Progenitor cell of endocrine pancreas (in vitro differentiated cells): ENCODE data around the gene UGT2A2. TPM values are rescaled to one million over a fixed set of nuclear protein-coding genes. Genes with fewer than 3 reads are reported as not detected.
A peak's percentile ranks its signal among the peaks of the same experiment; 100 is the strongest.

Experiments used
- DNase-seq: peaks from one replicate; pipeline ENCODE4 v3.0.0; 2021; ENCODE audit warnings: low spot score; ENCODE audit not compliant: unreplicated experiment
- H3K27ac Mint-ChIP-seq: 2 replicates; pipeline ENCODE4 v1.8.0; 2021; ENCODE audit warnings: mild to moderate bottlenecking, moderate library complexity, mixed read lengths
- H3K27me3 Mint-ChIP-seq: 2 replicates; pipeline ENCODE4 v1.8.0; 2021; ENCODE audit warnings: mixed read lengths
- H3K36me3 Mint-ChIP-seq: 2 replicates; pipeline ENCODE4 v1.8.0; 2022; ENCODE audit warnings: mixed read lengths; ENCODE audit not compliant: insufficient read depth
- H3K4me1 Mint-ChIP-seq: 2 replicates; pipeline ENCODE4 v1.8.0; 2021; ENCODE audit warnings: low read depth, mixed read lengths
- H3K4me3 Mint-ChIP-seq: 2 replicates; pipeline ENCODE4 v1.8.0; 2021; ENCODE audit warnings: low read depth, mild to moderate bottlenecking, moderate library complexity, mixed read lengths
- H3K9me3 Mint-ChIP-seq: 2 replicates; pipeline ENCODE4 v1.8.0; 2021; ENCODE audit warnings: low read depth, mixed read lengths
- total RNA-seq: library from RNA; stranded (reverse); gene quantifications from 2 replicates; pipeline ENCODE4 v1.2.1, GENCODE V29; 2021
- TF ChIP-seq, protein P1 (sequence below): fragments of 200-600 bp; sonication (generic); IDR thresholded peaks from one replicate; pipeline ENCODE4 v1.5.0; 2021; ENCODE audit warnings: antibody characterized with exemption, mild to moderate bottlenecking; ENCODE audit not compliant: unreplicated experiment

Gene UGT2A2
- total RNA-seq, 1 donor from 2014 or later = not detected

DNA sequence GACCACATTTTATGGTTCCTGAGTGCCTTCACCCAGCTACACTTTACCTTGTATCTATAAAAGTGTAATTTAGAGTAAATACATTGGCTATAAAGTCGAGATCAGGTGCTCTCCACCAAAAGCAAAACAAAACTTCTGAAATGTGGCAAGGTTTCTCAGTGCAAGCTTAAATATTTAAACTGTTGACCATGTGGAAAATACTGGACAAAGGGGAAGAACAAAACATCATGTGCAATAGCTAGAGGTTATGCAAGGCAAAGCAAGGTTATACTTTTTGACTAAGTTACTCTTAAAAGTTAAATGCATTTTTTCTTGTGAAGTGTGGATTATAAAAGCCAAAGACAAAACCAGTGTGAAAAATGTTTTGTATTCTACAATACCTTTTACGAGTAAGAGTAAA lies 55.9 kb downstream of the UGT2A2 start:
- no peaks in the 10 kb centered on the region for H3K27me3 Mint-ChIP-seq
- DNase-seq = no peak
- H3K9me3 Mint-ChIP-seq = no peaks in the 10 kb centered on the region
- TF ChIP-seq, protein P1, sequence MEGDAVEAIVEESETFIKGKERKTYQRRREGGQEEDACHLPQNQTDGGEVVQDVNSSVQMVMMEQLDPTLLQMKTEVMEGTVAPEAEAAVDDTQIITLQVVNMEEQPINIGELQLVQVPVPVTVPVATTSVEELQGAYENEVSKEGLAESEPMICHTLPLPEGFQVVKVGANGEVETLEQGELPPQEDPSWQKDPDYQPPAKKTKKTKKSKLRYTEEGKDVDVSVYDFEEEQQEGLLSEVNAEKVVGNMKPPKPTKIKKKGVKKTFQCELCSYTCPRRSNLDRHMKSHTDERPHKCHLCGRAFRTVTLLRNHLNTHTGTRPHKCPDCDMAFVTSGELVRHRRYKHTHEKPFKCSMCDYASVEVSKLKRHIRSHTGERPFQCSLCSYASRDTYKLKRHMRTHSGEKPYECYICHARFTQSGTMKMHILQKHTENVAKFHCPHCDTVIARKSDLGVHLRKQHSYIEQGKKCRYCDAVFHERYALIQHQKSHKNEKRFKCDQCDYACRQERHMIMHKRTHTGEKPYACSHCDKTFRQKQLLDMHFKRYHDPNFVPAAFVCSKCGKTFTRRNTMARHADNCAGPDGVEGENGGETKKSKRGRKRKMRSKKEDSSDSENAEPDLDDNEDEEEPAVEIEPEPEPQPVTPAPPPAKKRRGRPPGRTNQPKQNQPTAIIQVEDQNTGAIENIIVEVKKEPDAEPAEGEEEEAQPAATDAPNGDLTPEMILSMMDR = no peak
- no peak overlapping the region for H3K27ac Mint-ChIP-seq
- no peak overlapping the region for H3K4me3 Mint-ChIP-seq
- H3K4me1 Mint-ChIP-seq = no peaks in the 10 kb centered on the region
- H3K36me3 Mint-ChIP-seq = no peaks in the 10 kb centered on the region

DNA sequence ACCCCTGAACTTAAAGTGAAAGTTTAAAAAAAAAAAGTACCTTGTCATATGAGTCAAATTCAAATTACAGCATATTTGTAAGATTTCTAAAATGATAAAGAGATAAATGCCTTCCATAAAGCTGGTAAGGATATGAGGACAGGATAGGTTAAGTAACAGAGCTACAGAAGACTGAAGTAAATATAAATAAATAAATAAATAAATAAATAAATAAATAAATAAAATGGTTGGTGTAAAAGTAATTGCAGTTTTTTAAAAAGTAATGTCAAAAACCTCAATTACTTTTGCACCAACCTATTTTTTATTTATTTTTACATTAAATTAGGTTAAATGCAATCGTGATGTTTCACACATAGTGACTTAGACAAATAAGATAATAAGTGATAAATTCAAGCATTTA lies 62.2 kb downstream of the UGT2A2 start:
- DNase-seq = no peak
- H3K9me3 Mint-ChIP-seq = peaks cover 10% of the 10 kb centered on the region
- no peaks in the 10 kb centered on the region for H3K36me3 Mint-ChIP-seq
- H3K4me3 Mint-ChIP-seq = no peak overlapping the region
- H3K27me3 Mint-ChIP-seq = no peaks in the 10 kb centered on the region
- H3K4me1 Mint-ChIP-seq = no peaks in the 10 kb centered on the region
- TF ChIP-seq, protein P1 = no peak
- H3K27ac Mint-ChIP-seq = no peak overlapping the region

DNA sequence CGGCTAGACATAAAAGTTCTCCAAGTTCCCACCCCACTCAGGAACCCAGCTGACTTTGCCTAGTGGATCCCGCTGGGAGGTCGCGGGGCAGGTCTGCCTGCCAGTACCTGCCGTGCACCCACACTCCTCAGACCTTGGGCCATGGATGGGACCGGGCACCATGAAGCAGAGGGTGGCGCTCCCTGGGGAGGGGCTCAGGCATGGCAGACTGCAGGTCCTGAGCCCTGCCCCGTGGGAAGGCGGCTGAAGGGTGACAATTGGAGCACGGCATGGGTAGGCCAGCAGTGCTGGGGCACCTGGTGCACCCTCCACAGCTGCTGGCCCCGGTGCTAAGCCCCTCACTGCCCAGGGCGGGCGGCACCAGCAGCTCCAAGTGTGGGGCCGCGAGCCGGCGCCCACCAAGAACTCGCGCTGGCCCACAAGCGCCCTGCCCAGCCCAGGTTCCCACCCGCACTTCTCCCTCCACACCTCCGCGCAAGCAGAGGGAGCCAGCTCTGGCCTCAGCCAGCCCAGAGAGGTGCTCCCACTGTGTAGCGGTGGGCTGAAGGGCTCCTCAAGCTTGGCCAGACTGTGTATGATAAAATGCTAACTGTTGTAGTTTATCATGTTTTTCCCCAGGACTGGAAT lies 63.1 kb downstream of the UGT2A2 start:
- TF ChIP-seq, protein P1 = no peak
- Mint-ChIP-seq H3K4me3 (no peak overlapping the region), H3K27me3 (no peaks in the 10 kb centered on the region), H3K4me1 (no peaks in the 10 kb centered on the region), H3K36me3 (no peaks in the 10 kb centered on the region), H3K27ac (no peak overlapping the region), H3K9me3 (peaks cover 10% of the 10 kb centered on the region)
- DNase-seq = no peak

DNA sequence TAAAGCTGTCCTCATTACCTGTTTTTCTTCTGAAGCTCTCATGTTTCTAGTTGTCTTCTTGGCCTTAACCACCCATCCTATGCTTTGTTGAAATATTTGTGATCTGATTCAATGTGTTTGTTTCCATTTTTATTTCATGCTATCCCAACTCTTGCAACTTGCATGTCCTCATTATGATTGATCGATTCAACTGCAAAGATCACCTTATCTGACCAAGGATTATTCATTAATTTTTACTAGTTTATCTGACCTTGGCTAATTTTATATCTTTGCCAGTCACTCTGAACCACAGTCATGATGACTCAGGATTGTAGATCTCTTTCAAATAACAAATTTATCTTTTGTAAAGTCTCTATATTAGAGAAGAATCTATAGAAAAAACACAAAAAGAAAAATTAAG lies 70.7 kb downstream of the UGT2A2 start:
- H3K9me3 Mint-ChIP-seq = no peaks in the 10 kb centered on the region
- H3K36me3 Mint-ChIP-seq = no peaks in the 10 kb centered on the region
- no peak overlapping the region for H3K27ac Mint-ChIP-seq
- TF ChIP-seq, protein P1 = no peak
- no peak for DNase-seq
- H3K4me1 Mint-ChIP-seq = no peaks in the 10 kb centered on the region
- no peak overlapping the region for H3K4me3 Mint-ChIP-seq
- no peaks in the 10 kb centered on the region for H3K27me3 Mint-ChIP-seq

DNA sequence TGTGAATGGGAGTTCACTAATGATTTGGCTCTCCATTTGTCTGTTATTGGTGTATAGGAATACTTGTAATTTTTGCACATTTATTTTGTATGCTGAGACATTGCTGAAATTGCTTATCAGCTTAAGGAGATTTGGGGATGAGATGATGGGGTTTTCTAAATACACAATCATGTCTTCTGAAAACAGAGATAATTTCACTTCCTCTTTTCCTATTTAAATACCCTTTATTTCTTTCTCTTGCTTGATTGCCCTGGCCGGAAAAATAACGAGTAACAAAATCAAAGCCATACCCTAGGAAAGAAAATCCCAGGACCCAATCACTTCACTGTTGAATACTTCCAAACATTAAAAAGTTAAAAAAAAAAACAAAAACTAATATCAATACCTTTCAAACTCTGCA lies 76.0 kb downstream of the UGT2A2 start:
- no peak for DNase-seq
- Mint-ChIP-seq H3K27ac (peak overlapping the region; percentile 19), H3K9me3 (no peaks in the 10 kb centered on the region), H3K36me3 (no peaks in the 10 kb centered on the region), H3K4me1 (peaks cover 7% of the 10 kb centered on the region), H3K27me3 (no peaks in the 10 kb centered on the region), H3K4me3 (no peak overlapping the region)
- TF ChIP-seq, protein P1 = no peak
